Activated CD4-positive, alpha-beta T cell treated with anti-CD3 and anti-CD28 coated beads, Interleukin-2, amount 50 U/mL, for 48 hours (primary cell): Measurements from ENCODE around the gene IMMP2L.

Experiments used
- DNase-seq, 2 experiments: peaks; one replicate each; pipeline ENCODE4 v3.0.0-alpha.2; 2020

The IMMP2L gene

GRCh38 chr7:110839866-110840265 is 722.4 kb downstream of the IMMP2L start:
- no peak for DNase-seq

GRCh38 chr7:110835849-110836248 is 726.4 kb downstream of the IMMP2L start:
- no peak for DNase-seq

- DNase-seq: no peak
These were observed 727.1 kb downstream of the IMMP2L start for GRCh38 chr7:110835218-110835617.

- no peak for DNase-seq
These were observed 730.9 kb downstream of the IMMP2L start for GRCh38 chr7:110831419-110831818.

GRCh38 chr7:110830778-110831177 is 731.5 kb downstream of the IMMP2L start:
- DNase-seq: no peak

GRCh38 chr7:110827936-110828335 is 734.4 kb downstream of the IMMP2L start:
- DNase-seq: no peak

- no peak for DNase-seq
These were observed 734.9 kb downstream of the IMMP2L start for GRCh38 chr7:110827287-110827855.

- no peak for DNase-seq
These were observed 748.3 kb downstream of the IMMP2L start for GRCh38 chr7:110813986-110814385.

GRCh38 chr7:110809832-110810231 is 752.5 kb downstream of the IMMP2L start:
- no peak for DNase-seq

- DNase-seq: no peak
These were observed 753.9 kb downstream of the IMMP2L start for GRCh38 chr7:110808361-110808760.

- DNase-seq: no peak
These were observed 757.8 kb downstream of the IMMP2L start for GRCh38 chr7:110804501-110804900.

- no peak for DNase-seq
These were observed 758.6 kb downstream of the IMMP2L start for GRCh38 chr7:110803602-110804143.

- no peak for DNase-seq
These were observed 760.8 kb downstream of the IMMP2L start for GRCh38 chr7:110801502-110801901.

GRCh38 chr7:110800984-110801383 is 761.3 kb downstream of the IMMP2L start:
- DNase-seq: no peak

- no peak for DNase-seq
These were observed 764.6 kb downstream of the IMMP2L start for GRCh38 chr7:110797656-110798055.

GRCh38 chr7:110790992-110791391 is 771.3 kb downstream of the IMMP2L start:
- DNase-seq: no peak

- no peak for DNase-seq
These were observed 775.8 kb downstream of the IMMP2L start for GRCh38 chr7:110786328-110786965.

- no peak for DNase-seq
These were observed 777.5 kb downstream of the IMMP2L start for GRCh38 chr7:110784749-110785148.

GRCh38 chr7:110780712-110781111 is 781.6 kb downstream of the IMMP2L start:
- DNase-seq: no peak

GRCh38 chr7:110779339-110779738 is 783.0 kb downstream of the IMMP2L start:
- no peak for DNase-seq

GRCh38 chr7:110775046-110775445 is 787.2 kb downstream of the IMMP2L start:
- no peak for DNase-seq

GRCh38 chr7:110774071-110774470 is 788.2 kb downstream of the IMMP2L start:
- DNase-seq: no peak

GRCh38 chr7:110772615-110773014 is 789.7 kb downstream of the IMMP2L start:
- DNase-seq: no peak

- DNase-seq: no peak
These were observed 790.6 kb downstream of the IMMP2L start for GRCh38 chr7:110771717-110772116.
